ENCODE results near the gene ZNF594. TPM values are rescaled to one million over a fixed set of nuclear protein-coding genes. Genes with fewer than 3 reads are reported as not detected.
"Not testable (repeated sequence)": the region's sequence is repeated elsewhere in the genome, so short reads cannot be mapped to it uniquely, and the experiment has no call there.

The ZNF594 gene
- total and polyA plus RNA-seq, 9 donors, result 6.4 to 35.6 (median 20.1) TPM

DNA sequence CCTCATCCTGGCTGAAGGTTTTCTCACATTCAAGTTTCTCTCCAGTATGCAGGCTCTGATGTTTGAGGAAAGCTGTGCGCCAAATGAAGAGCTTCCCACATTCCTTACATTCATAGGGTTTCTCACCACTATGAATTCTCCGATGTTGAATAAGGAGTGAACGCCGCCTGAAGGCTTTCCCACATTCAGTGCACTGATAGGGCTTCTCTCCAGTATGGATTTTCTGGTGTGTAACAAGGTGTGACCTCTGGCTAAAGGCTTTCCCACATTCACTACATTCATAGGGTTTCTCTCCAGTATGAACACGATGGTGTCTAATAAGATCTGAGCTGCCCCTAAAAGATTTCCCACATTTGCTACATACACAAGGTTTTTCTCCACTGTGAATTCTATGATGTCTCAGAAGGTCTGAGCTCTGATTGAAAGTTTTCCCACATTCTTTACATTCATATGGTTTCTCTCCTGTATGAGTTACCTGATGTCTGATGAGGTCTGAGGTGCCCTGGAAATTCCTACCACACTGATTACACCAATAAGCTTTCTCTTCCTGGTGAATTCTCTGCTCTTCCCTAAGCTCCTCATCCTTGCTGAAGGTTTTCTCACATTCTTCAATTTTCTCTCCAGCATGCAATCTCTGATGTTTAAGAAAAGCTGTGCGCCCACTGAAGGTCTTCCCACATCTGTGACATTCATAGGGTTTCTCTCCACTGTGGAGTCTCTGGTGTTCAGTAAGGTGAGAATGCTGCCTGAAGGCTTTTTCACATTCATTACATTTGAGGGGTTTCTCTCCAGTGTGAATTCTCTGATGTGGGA lies 8.9 kb downstream of the ZNF594 start:
- Histone ChIP-seq H3K27ac (no peak overlapping the region), H3K27me3 (no peaks in the 10 kb centered on the region), H3K36me3 (no peaks in the 10 kb centered on the region), H3K4me3 (no peak overlapping the region), H3K4me1 (ENCODE audit: insufficient read depth) (no peaks in the 10 kb centered on the region), H3K9me3 (peaks cover 22 to 55% of the 10 kb centered on the region in 2 donors)
- TF ChIP-seq POLR2A (IDR thresholded peaks at IDR 0.05) (no peak), EP300 (IDR thresholded peaks at IDR 0.05) (no peak)
- TF ChIP-seq, protein P1, sequence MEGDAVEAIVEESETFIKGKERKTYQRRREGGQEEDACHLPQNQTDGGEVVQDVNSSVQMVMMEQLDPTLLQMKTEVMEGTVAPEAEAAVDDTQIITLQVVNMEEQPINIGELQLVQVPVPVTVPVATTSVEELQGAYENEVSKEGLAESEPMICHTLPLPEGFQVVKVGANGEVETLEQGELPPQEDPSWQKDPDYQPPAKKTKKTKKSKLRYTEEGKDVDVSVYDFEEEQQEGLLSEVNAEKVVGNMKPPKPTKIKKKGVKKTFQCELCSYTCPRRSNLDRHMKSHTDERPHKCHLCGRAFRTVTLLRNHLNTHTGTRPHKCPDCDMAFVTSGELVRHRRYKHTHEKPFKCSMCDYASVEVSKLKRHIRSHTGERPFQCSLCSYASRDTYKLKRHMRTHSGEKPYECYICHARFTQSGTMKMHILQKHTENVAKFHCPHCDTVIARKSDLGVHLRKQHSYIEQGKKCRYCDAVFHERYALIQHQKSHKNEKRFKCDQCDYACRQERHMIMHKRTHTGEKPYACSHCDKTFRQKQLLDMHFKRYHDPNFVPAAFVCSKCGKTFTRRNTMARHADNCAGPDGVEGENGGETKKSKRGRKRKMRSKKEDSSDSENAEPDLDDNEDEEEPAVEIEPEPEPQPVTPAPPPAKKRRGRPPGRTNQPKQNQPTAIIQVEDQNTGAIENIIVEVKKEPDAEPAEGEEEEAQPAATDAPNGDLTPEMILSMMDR (IDR thresholded peaks at IDR 0.05), result no peak
- no peak for DNase-seq
- intact Hi-C loops (cut with DNase I), result no loop called here
- WGBS, 3 donors, result 97 to 99% (median 99%) methylated on average over 6 of the region's 6 CpGs

DNA sequence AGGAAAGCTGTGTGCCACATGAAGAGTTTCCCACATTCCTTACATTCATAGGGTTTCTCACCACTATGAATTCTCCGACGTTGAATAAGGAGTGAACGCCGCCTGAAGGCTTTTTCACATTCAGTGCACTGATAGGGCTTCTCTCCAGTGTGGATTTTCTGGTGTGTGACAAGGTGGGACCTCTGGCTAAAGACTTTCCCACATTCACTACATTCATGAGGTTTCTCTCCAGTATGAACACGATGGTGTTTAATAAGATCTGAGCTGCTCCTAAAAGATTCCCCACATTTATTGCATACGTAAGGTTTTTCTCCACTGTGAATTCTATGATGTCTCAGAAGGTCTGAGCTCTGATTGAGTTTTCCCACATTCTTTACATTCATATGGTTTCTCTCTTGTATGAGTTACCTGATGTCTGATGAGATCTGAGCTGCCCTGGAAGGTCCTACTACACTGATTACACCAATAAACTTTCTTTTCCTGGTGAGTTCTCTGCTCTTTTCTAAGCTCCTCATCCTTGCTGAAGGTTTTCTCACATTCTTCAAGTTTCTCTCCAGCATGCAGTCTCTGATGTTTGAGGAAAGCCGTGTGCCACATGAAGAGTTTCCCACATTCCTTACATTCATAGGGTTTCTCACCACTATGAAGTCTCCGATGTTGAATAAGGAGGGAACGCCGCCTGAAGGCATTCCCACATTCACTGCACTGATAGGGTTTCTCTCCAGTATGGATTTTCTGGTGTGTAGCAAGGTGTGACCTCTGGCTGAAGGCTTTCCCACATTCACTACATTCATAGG lies 10.0 kb downstream of the ZNF594 start:
- Histone ChIP-seq H3K4me3 (no peak overlapping the region), H3K4me1 (ENCODE audit: insufficient read depth) (no peaks in the 10 kb centered on the region), H3K36me3 (no peaks in the 10 kb centered on the region), H3K27me3 (no peaks in the 10 kb centered on the region), H3K27ac (no peak overlapping the region), H3K9me3 (peaks cover 22 to 54% of the 10 kb centered on the region in 2 donors)
- no peak for TF ChIP-seq EP300 (IDR thresholded peaks at IDR 0.05)
- no peak for TF ChIP-seq POLR2A (IDR thresholded peaks at IDR 0.05)
- WGBS, 3 donors, result 94 to 97% (median 96%) methylated on average over 10 of the region's 10 CpGs
- no peak for DNase-seq
- intact Hi-C loops (cut with DNase I), result no loop called here

DNA sequence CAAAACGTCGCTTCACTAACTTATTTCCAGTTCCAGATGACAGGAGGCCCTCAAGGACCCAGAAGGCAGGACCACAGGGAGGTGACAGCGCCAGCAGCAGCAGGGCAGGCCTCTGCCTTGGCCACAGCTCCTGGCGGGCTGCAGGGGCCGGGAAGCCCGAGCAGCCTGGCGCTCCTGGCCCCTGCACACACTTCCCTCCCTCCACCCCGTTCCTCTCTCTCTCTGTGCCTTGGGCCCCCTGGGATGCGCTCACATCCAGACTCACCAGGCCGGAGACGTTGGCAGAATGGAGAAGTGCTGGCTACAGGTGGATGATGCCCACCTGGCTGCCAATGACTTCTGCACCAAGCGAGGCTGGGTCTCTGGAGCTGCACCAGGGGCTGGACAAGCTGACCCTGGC lies 12.7 kb downstream of the ZNF594 start:
- no peak for DNase-seq
- no peaks in the 10 kb centered on the region for H3K4me1 ChIP-seq (ENCODE audit: insufficient read depth)
- H3K4me3 ChIP-seq, result no peak overlapping the region
- no peak overlapping the region for H3K27ac ChIP-seq
- H3K27me3 ChIP-seq, result no peaks in the 10 kb centered on the region
- intact Hi-C loops (cut with DNase I), result no loop called here
- WGBS, 3 donors, result 93 to 98% (median 97%) methylated on average over 12 of the region's 12 CpGs
- no peaks in the 10 kb centered on the region for H3K36me3 ChIP-seq
- TF ChIP-seq, protein P1 (IDR thresholded peaks at IDR 0.05), result no peak
- TF ChIP-seq POLR2A (IDR thresholded peaks at IDR 0.05) (no peak), EP300 (IDR thresholded peaks at IDR 0.05) (no peak)
- peaks cover 22 to 54% of the 10 kb centered on the region in 2 donors for H3K9me3 ChIP-seq

DNA sequence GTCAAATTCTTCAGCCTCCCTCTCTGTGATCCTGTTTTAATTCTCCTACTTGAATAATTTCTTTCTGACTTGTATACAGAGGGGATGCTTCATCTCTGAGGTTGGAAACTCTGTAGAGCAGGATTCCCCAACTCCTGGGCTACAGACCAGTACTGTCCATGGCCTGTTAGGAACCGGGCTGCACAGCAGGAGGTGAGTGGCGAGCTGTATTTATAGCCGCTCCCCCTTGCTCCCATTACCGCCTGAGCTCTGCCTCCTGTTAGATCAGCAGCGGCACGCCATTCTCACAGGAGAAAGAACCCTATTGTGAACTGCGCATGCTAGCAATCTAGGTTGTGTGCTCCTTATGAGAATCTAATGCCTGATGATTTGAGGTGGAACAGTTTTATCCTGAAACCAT lies 16.6 kb downstream of the ZNF594 start:
- intact Hi-C loops (cut with DNase I); DNase-seq; H3K36me3 ChIP-seq; H3K4me3 ChIP-seq; H3K4me1 ChIP-seq (ENCODE audit: insufficient read depth); H3K27me3 ChIP-seq; H3K27ac ChIP-seq: not testable (repeated sequence)
- 93 to 98% (median 98%) methylated on average over 7 of the region's 7 CpGs for WGBS, 3 donors
- H3K9me3 ChIP-seq, result peaks cover 1 to 24% of the 10 kb centered on the region in 2 donors

DNA sequence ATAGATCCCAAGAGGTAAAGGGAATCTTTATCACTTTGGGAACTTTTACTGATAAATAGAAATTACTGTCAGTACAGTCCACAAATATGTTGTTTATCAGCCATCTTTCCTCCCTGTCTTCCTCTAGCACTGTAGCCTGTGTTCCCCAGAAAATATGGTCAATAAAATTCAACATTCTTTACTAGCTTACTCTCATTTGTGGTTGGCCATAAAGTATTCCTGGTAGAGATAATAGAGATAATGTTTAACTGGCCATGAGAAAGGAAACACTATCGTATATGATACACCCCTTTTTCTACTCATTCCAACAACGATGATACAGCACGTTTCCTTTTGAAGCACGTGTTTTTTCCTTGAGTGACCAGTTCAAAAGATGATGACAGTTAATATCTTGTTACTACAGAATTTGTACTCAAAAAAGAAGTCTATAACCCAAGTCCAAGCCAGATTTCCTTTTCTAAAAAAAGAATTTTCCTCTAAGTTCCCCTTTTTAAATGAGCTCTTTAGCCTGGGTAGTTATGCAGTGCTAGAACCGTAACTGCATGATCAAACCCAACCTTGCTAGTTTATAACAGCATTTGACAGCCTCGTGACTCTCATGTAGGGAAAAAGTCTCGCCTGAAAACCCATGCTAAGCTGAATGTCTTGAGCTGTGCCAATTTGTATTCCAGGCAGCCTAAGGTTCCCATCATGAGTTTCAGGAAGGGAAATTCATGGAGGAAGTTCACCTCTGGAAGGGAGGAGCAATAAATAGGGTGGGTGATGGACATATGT lies 25.7 kb downstream of the ZNF594 start:
- H3K36me3 ChIP-seq; H3K4me3 ChIP-seq; H3K27ac ChIP-seq; intact Hi-C loops (cut with DNase I); H3K27me3 ChIP-seq; H3K4me1 ChIP-seq (ENCODE audit: insufficient read depth); DNase-seq; H3K9me3 ChIP-seq: not testable (repeated sequence)
- WGBS, 3 donors, result 73 to 78% (median 76%) methylated on average over 6 of the region's 7 CpGs
